ENCODE results near the gene PDK3. TPM values are rescaled to one million over a fixed set of nuclear protein-coding genes. Genes with fewer than 3 reads are reported as not detected.
A peak's percentile ranks its signal among the peaks of the same experiment; 100 is the strongest.

Gene PDK3
- polyA plus RNA-seq, 10 donors: 1.9 to 4.0 (median 3.3) TPM

GRCh38 chrX:24550166-24550565 lies 85.1 kb downstream of the PDK3 start:
- DNase-seq: no peak

- peak in 2 of 3 donors; percentile 18 to 31 for DNase-seq
These were observed 87.9 kb downstream of the PDK3 start for GRCh38 chrX:24553011-24553410.

GRCh38 chrX:24561121-24561520 lies 96.0 kb downstream of the PDK3 start:
- no peak for DNase-seq

GRCh38 chrX:24563291-24564010 lies 98.4 kb downstream of the PDK3 start:
- DNase-seq: no peak

- DNase-seq: peak; percentile 19 to 63 (median 50)
These were observed 101.2 kb downstream of the PDK3 start for GRCh38 chrX:24566240-24566639.

- peak in 1 of 3 donors; percentile 8 for DNase-seq
These were observed 102.1 kb downstream of the PDK3 start for GRCh38 chrX:24567169-24567568.

GRCh38 chrX:24574743-24575142 lies 109.7 kb downstream of the PDK3 start:
- no peak for DNase-seq

- no peak for DNase-seq
These were observed 110.4 kb downstream of the PDK3 start for GRCh38 chrX:24575496-24575895.

GRCh38 chrX:24577091-24577490 lies 112.0 kb downstream of the PDK3 start:
- no peak for DNase-seq

Other genes with a start within 250 kb of the PDK3 start
- under 1 TPM in 9 of 10 donors, not detected in 1; 0.07 to 0.26 (median 0.13) TPM for gene SUPT20HL2, start 151.2 kb upstream of the PDK3 start, polyA plus RNA-seq (ENCODE audit: insufficient read length in 10 of 10)
- under 1 TPM in 7 of 10 donors, not detected in 3; 0.07 to 0.14 (median 0.09) TPM for gene SUPT20HL1, start 104.6 kb upstream of the PDK3 start, polyA plus RNA-seq (ENCODE audit: insufficient read length in 10 of 10)
- gene PCYT1B, start 182.1 kb downstream of the PDK3 start, polyA plus RNA-seq (ENCODE audit: insufficient read length in 10 of 10): 1 to 10 TPM; 1.6 to 2.9 (median 2.2) TPM
- gene POLA1, start 228.6 kb downstream of the PDK3 start, polyA plus RNA-seq (ENCODE audit: insufficient read length in 10 of 10): 10 to 100 TPM; 13.5 to 24.8 (median 16.1) TPM

Measured in muscle of back (tissue), 11 donors.